ENCODE measurements around the gene TIMM44.

GRCh38 chr19:7932930-7933300, 10.6 kb downstream of the TIMM44 start:
- TF ChIP-seq CTCF (IDR thresholded peaks at IDR 0.05) (no peak), POLR2A (IDR thresholded peaks at IDR 0.05) (no peak), POLR2AphosphoS5 (IDR thresholded peaks at IDR 0.05) (no peak)
